Neural cell (in vitro differentiated cells): Measurements from ENCODE around the gene TGM4. TPM values are rescaled to one million over a fixed set of nuclear protein-coding genes. Genes with fewer than 3 reads are reported as not detected.
A peak's percentile ranks its signal among the peaks of the same experiment; 100 is the strongest.
"Not testable (repeated sequence)": the region's sequence is repeated elsewhere in the genome, so short reads cannot be mapped to it uniquely, and the experiment has no call there.

Source experiments
- H2AFZ ChIP-seq: fragments of 200-600, 300-800 bp; sonication (generic), shearing (Covaris generic); 2 replicates; pipeline ENCODE4 v1.6.0; 2014; ENCODE audit warnings: low read depth, mild to moderate bottlenecking, antibody characterized with exemption, low read length, moderate library complexity
- H3F3A ChIP-seq: fragments of 200-600 bp; shearing (Covaris generic); 2 replicates; pipeline ENCODE4 v1.6.1; 2016; ENCODE audit warnings: mild to moderate bottlenecking, moderate library complexity, mixed read lengths, antibody characterized with exemption, low read length; ENCODE audit not compliant: insufficient read depth, poor library complexity, severe bottlenecking
- H3K27ac ChIP-seq: fragments of 200-600, 300-800 bp; sonication (generic), shearing (Covaris generic); 2 replicates; pipeline ENCODE4 v1.5.1; 2014; ENCODE audit warnings: mild to moderate bottlenecking, low read length, moderate library complexity
- H3K27me3 ChIP-seq: fragments of 300-800, 200-600 bp; sonication (generic), shearing (Covaris generic); 2 replicates; pipeline ENCODE4 v1.6.0; 2014; ENCODE audit warnings: mild to moderate bottlenecking, low read depth, low read length, moderate library complexity; ENCODE audit not compliant: insufficient read depth
- H3K36me3 ChIP-seq: fragments of 300-800, 200-600 bp; sonication (generic), shearing (Covaris generic); 2 replicates; pipeline ENCODE4 v1.5.1; 2014; ENCODE audit warnings: mild to moderate bottlenecking, antibody characterized with exemption, low read length, moderate library complexity; ENCODE audit not compliant: insufficient read depth
- H3K4me2 ChIP-seq: fragments of 300-800, 200-600 bp; sonication (generic), shearing (Covaris generic); 2 replicates; pipeline ENCODE4 v1.6.0; 2014; ENCODE audit warnings: mild to moderate bottlenecking, low read length
- H3K4me3 ChIP-seq: fragments of 300-800, 200-600 bp; sonication (generic), shearing (Covaris generic); 2 replicates; pipeline ENCODE4 v1.5.1; 2014; ENCODE audit warnings: mild to moderate bottlenecking, low read length, moderate library complexity
- H3K79me2 ChIP-seq: fragments of 200-600 bp; shearing (Covaris generic); replicated peaks from 2 replicates; pipeline ENCODE4 v1.6.0; 2014; ENCODE audit warnings: mild to moderate bottlenecking, low read length, moderate library complexity; ENCODE audit not compliant: insufficient read depth
- H3K9ac ChIP-seq: fragments of 300-800, 200-600 bp; sonication (generic), shearing (Covaris generic); 2 replicates; pipeline ENCODE4 v1.6.1; 2016; ENCODE audit warnings: mild to moderate bottlenecking, low read length, mixed read lengths
- H3K9me2 ChIP-seq: fragments of 200-600 bp; shearing (Covaris generic); 2 replicates; pipeline ENCODE4 v1.6.1; 2016; ENCODE audit warnings: mild to moderate bottlenecking, low read length, mixed read lengths; ENCODE audit not compliant: insufficient read depth
- H3K9me3 ChIP-seq: fragments of 200-600, 300-800 bp; sonication (generic), shearing (Covaris generic); 2 replicates; pipeline ENCODE4 v1.6.1; 2016; ENCODE audit warnings: mild to moderate bottlenecking, mixed run types, low read length, moderate library complexity, mixed read lengths
- H4K20me1 ChIP-seq: fragments of 200-600 bp; shearing (Covaris generic); 2 replicates; pipeline ENCODE4 v1.6.1; 2016; ENCODE audit warnings: mild to moderate bottlenecking, mixed run types; ENCODE audit not compliant: insufficient read depth
- CTCF ChIP-seq: fragments of 450-650 bp; IDR thresholded peaks from 2 replicates; pipeline ENCODE4 v1.5.1; 2014; ENCODE audit warnings: antibody characterized with exemption, mild to moderate bottlenecking, moderate library complexity; ENCODE audit not compliant: poor library complexity, severe bottlenecking
- EP300 ChIP-seq: fragments of 450-650 bp; conservative IDR thresholded peaks from 2 replicates; pipeline ENCODE4 v1.6.1; 2014; ENCODE audit warnings: antibody characterized with exemption, mild to moderate bottlenecking, moderate library complexity; ENCODE audit not compliant: poor library complexity, severe bottlenecking
- EZH2 ChIP-seq: fragments of 200-600, 300-800 bp; shearing (Covaris generic), sonication (generic); IDR thresholded peaks from 2 replicates; pipeline ENCODE4 v1.6.1; 2014; ENCODE audit warnings: antibody characterized with exemption, low read length, borderline replicate concordance, mild to moderate bottlenecking; ENCODE audit not compliant: insufficient read depth, poor library complexity, severe bottlenecking
- POLR2AphosphoS5 ChIP-seq: IDR thresholded peaks from 2 replicates; pipeline ENCODE4 v1.6.1; 2012
- RAD21 ChIP-seq: fragments of 450-650 bp; conservative IDR thresholded peaks from 2 replicates; pipeline ENCODE4 v1.6.1; 2014; ENCODE audit warnings: antibody characterized with exemption, mild to moderate bottlenecking, moderate library complexity
- SMC3 ChIP-seq: fragments of 450-650 bp; conservative IDR thresholded peaks from 2 replicates; pipeline ENCODE4 v1.6.1; 2014; ENCODE audit warnings: antibody characterized with exemption, mild to moderate bottlenecking, moderate library complexity; ENCODE audit not compliant: poor library complexity
- polyA plus RNA-seq: library from polyadenylated mRNA; depleted of rRNA; stranded (reverse); fragments of >200 nt; gene quantifications from 2 replicates; pipeline ENCODE4 v1.2.3, GENCODE V29; 2014

TGM4 gene
- polyA plus RNA-seq, 1 donor from 2014 or later: not detected

- no peaks in the 10 kb centered on the region for H3K79me2 ChIP-seq
- no peak overlapping the region for H3K27ac ChIP-seq
- H3K9ac ChIP-seq: no peak overlapping the region
- H2AFZ ChIP-seq: no peak overlapping the region
- no peaks in the 10 kb centered on the region for H3K36me3 ChIP-seq
- no peaks in the 10 kb centered on the region for H3K9me3 ChIP-seq
- no peaks in the 10 kb centered on the region for H3F3A ChIP-seq
- no peak for TF ChIP-seq EZH2
- no peak for TF ChIP-seq CTCF
- TF ChIP-seq POLR2AphosphoS5: no peak
- H3K4me2 ChIP-seq: no peak overlapping the region
- H3K4me3 ChIP-seq: no peak overlapping the region
- no peaks in the 10 kb centered on the region for H4K20me1 ChIP-seq
- H3K9me2 ChIP-seq: no peaks in the 10 kb centered on the region
- no peaks in the 10 kb centered on the region for H3K27me3 ChIP-seq
These were observed 25.8 kb upstream of the TGM4 start for GRCh38 chr3:44848634-44849033.

DNA sequence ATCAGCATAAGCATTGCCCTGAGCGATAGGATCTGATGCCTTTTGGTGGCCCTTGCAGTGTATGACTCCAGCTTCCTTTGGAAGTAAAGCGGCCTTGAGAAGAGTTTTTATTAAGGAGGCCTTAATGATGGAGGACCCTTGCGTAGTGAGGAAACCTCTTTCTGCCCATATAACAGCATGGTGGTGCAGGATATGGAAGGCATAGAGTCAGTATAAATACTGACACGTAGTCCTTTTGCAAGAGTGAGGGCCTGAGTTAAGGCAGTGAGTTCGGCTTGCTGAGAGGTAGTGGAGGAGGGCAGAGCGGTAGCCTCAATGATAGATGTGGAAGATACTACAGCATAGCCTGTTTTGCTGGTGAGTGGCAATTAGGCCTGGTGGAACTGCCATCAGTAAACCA lies 17.7 kb upstream of the TGM4 start:
- not testable (repeated sequence) for H3K27me3 ChIP-seq, H2AFZ ChIP-seq, H3K4me2 ChIP-seq, H4K20me1 ChIP-seq, H3K79me2 ChIP-seq, H3F3A ChIP-seq, H3K9me3 ChIP-seq, H3K9ac ChIP-seq, H3K36me3 ChIP-seq, H3K9me2 ChIP-seq, H3K4me3 ChIP-seq, H3K27ac ChIP-seq

- no peak overlapping the region for H3K4me2 ChIP-seq
- TF ChIP-seq EZH2: no peak
- no peaks in the 10 kb centered on the region for H4K20me1 ChIP-seq
- no peak overlapping the region for H3K4me3 ChIP-seq
- H3K9me2 ChIP-seq: no peaks in the 10 kb centered on the region
- H3K9ac ChIP-seq: no peak overlapping the region
- no peak overlapping the region for H3K27ac ChIP-seq
- no peaks in the 10 kb centered on the region for H3K9me3 ChIP-seq
- no peaks in the 10 kb centered on the region for H3F3A ChIP-seq
- no peaks in the 10 kb centered on the region for H3K27me3 ChIP-seq
- H3K36me3 ChIP-seq: no peaks in the 10 kb centered on the region
- H2AFZ ChIP-seq: no peak overlapping the region
- H3K79me2 ChIP-seq: no peaks in the 10 kb centered on the region
These were observed 14.3 kb upstream of the TGM4 start for GRCh38 chr3:44860117-44860516.

DNA sequence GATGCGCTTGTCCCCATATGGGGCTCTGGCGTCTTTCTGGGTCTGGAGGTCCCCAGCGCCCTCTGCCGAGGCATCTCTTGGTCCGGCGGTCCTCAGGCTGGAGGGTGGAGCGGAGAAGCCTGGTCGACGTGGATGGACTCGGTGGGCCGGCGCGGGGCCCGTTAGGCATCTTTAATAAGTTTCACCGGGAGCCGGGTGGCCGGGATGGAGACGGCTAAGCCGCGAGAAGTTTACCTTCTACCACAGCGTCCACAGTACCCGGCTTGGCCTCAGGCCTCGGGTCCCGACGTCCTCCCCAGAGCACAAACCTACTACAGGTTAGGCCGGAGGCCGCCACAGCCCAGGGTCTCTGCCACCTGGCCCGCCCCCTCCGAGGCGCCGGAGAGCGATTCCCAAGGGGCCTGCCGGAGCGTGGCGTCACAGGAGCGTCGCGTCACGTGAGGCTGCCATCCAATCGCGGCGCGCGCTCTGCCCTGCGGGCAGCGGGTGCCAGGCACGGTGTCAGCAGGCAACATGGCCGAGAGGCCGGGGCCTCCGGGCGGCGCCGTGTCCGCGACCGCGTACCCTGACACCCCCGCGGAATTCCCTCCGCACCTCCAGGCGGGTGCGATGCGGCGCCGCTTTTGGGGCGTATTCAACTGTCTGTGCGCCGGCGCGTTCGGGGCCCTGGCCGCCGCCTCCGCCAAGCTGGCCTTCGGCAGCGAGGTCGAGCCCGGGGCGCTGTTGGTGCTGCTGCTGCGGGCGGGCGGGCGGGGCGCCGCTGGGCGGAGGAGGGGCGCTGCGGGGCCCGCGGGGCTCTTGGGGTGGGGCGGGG lies 12.8 kb upstream of the TGM4 start, which contains the start of gene TMEM42:
Gene TMEM42, plus strand, starts transcription at position 501 of the 814 bp plus-strand sequence. Its CDS starts 13 bp downstream, at position 514.
- no peaks in the 10 kb centered on the region for H3K79me2 ChIP-seq
- H3F3A ChIP-seq: no peaks in the 10 kb centered on the region
- TF ChIP-seq SMC3 (no peak), RAD21 (no peak), POLR2AphosphoS5 (peak; percentile 82), EP300 (no peak)
- H3K9ac ChIP-seq: peak within 1 kb of the TSS; percentile 72
- H2AFZ ChIP-seq: peak within 1 kb of the TSS; percentile 73
- no peaks in the 10 kb centered on the region for H3K27me3 ChIP-seq
- no peaks in the 10 kb centered on the region for H3K9me2 ChIP-seq
- H3K36me3 ChIP-seq: no peaks in the 10 kb centered on the region
- no peaks in the 10 kb centered on the region for H4K20me1 ChIP-seq
- H3K4me2 ChIP-seq: no peak within 1 kb of the TSS
- peak within 1 kb of the TSS; percentile 70 for H3K4me3 ChIP-seq
- H3K9me3 ChIP-seq: no peaks in the 10 kb centered on the region
- peak within 1 kb of the TSS; percentile 37 for H3K27ac ChIP-seq
